ENCODE data around the gene PLA2G2F.

Gene PLA2G2F

GRCh38 chr1:20192364-20192763 lies 53.2 kb downstream of the PLA2G2F start:
- H3K27ac ChIP-seq (ENCODE audit: low read depth, low read length, severe bottlenecking) = no peak overlapping the region
- peaks cover 16% of the 10 kb centered on the region for H3K4me1 ChIP-seq (ENCODE audit: control insufficient read depth, insufficient read depth, low read length, poor library complexity, severe bottlenecking)
- WGBS, 2 experiments (ENCODE audit: insufficient coverage in 2 of 2) = 85 to 96% methylated on average over 4 to 5 of the region's 5 CpGs
- no peak overlapping the region for H3K4me3 ChIP-seq (ENCODE audit: extremely low read depth, insufficient read depth, low read length, poor library complexity, severe bottlenecking)
- no peaks in the 10 kb centered on the region for H3K9me3 ChIP-seq (ENCODE audit: control insufficient read depth, low read length)
- no peaks in the 10 kb centered on the region for H3K36me3 ChIP-seq (ENCODE audit: control insufficient read depth, insufficient read depth, low read length)

- no peaks in the 10 kb centered on the region for H3K36me3 ChIP-seq (ENCODE audit: control insufficient read depth, insufficient read depth, low read length)
- peaks cover 11% of the 10 kb centered on the region for H3K4me1 ChIP-seq (ENCODE audit: control insufficient read depth, insufficient read depth, low read length, poor library complexity, severe bottlenecking)
- H3K27ac ChIP-seq (ENCODE audit: low read depth, low read length, severe bottlenecking) = no peak overlapping the region
- no peaks in the 10 kb centered on the region for H3K9me3 ChIP-seq (ENCODE audit: control insufficient read depth, low read length)
- H3K4me3 ChIP-seq (ENCODE audit: extremely low read depth, insufficient read depth, low read length, poor library complexity, severe bottlenecking) = no peak overlapping the region
- WGBS, 2 experiments (ENCODE audit: insufficient coverage in 2 of 2) = 100% methylated on average over 1 of the region's 1 CpG
Measured at GRCh38 chr1:20192871-20193411, 53.8 kb downstream of the PLA2G2F start.

GRCh38 chr1:20194224-20194623 lies 55.1 kb downstream of the PLA2G2F start:
- Histone ChIP-seq H3K36me3 (ENCODE audit: control insufficient read depth, insufficient read depth, low read length) (no peaks in the 10 kb centered on the region), H3K27ac (ENCODE audit: low read depth, low read length, severe bottlenecking) (no peak overlapping the region), H3K9me3 (ENCODE audit: control insufficient read depth, low read length) (no peaks in the 10 kb centered on the region), H3K4me3 (ENCODE audit: extremely low read depth, insufficient read depth, low read length, poor library complexity, severe bottlenecking) (no peak overlapping the region), H3K4me1 (ENCODE audit: control insufficient read depth, insufficient read depth, low read length, poor library complexity, severe bottlenecking) (peaks cover 2% of the 10 kb centered on the region)
- 83 to 85% methylated on average over 2 of the region's 2 CpGs for WGBS, 2 experiments (ENCODE audit: insufficient coverage in 2 of 2)

- Histone ChIP-seq H3K36me3 (ENCODE audit: control insufficient read depth, insufficient read depth, low read length) (no peaks in the 10 kb centered on the region), H3K4me3 (ENCODE audit: extremely low read depth, insufficient read depth, low read length, poor library complexity, severe bottlenecking) (no peak overlapping the region), H3K4me1 (ENCODE audit: control insufficient read depth, insufficient read depth, low read length, poor library complexity, severe bottlenecking) (no peaks in the 10 kb centered on the region), H3K27ac (ENCODE audit: low read depth, low read length, severe bottlenecking) (no peak overlapping the region), H3K9me3 (ENCODE audit: control insufficient read depth, low read length) (no peaks in the 10 kb centered on the region)
- WGBS, 2 experiments (ENCODE audit: insufficient coverage in 2 of 2) = 52 to 56% methylated on average over 9 to 10 of the region's 15 CpGs
Measured at GRCh38 chr1:20194757-20195461, 55.8 kb downstream of the PLA2G2F start.

GRCh38 chr1:20195462-20195780 lies 56.3 kb downstream of the PLA2G2F start:
- Histone ChIP-seq H3K9me3 (ENCODE audit: control insufficient read depth, low read length) (no peaks in the 10 kb centered on the region), H3K36me3 (ENCODE audit: control insufficient read depth, insufficient read depth, low read length) (no peaks in the 10 kb centered on the region), H3K4me3 (ENCODE audit: extremely low read depth, insufficient read depth, low read length, poor library complexity, severe bottlenecking) (no peak overlapping the region), H3K4me1 (ENCODE audit: control insufficient read depth, insufficient read depth, low read length, poor library complexity, severe bottlenecking) (no peaks in the 10 kb centered on the region), H3K27ac (ENCODE audit: low read depth, low read length, severe bottlenecking) (no peak overlapping the region)
- 87 to 100% methylated on average over 1 to 4 of the region's 4 CpGs for WGBS, 2 experiments (ENCODE audit: insufficient coverage in 2 of 2)

- H3K9me3 ChIP-seq (ENCODE audit: control insufficient read depth, low read length) = no peaks in the 10 kb centered on the region
- no peak overlapping the region for H3K4me3 ChIP-seq (ENCODE audit: extremely low read depth, insufficient read depth, low read length, poor library complexity, severe bottlenecking)
- no peak overlapping the region for H3K27ac ChIP-seq (ENCODE audit: low read depth, low read length, severe bottlenecking)
- no peaks in the 10 kb centered on the region for H3K4me1 ChIP-seq (ENCODE audit: control insufficient read depth, insufficient read depth, low read length, poor library complexity, severe bottlenecking)
- 89 to 92% methylated on average over 5 of the region's 6 CpGs for WGBS, 2 experiments (ENCODE audit: insufficient coverage in 2 of 2)
- H3K36me3 ChIP-seq (ENCODE audit: control insufficient read depth, insufficient read depth, low read length) = no peaks in the 10 kb centered on the region
Measured at GRCh38 chr1:20197329-20197791, 58.2 kb downstream of the PLA2G2F start.

GRCh38 chr1:20198296-20198695 lies 59.2 kb downstream of the PLA2G2F start:
- Histone ChIP-seq H3K9me3 (ENCODE audit: control insufficient read depth, low read length) (no peaks in the 10 kb centered on the region), H3K4me1 (ENCODE audit: control insufficient read depth, insufficient read depth, low read length, poor library complexity, severe bottlenecking) (no peaks in the 10 kb centered on the region), H3K27ac (ENCODE audit: low read depth, low read length, severe bottlenecking) (no peak overlapping the region), H3K4me3 (ENCODE audit: extremely low read depth, insufficient read depth, low read length, poor library complexity, severe bottlenecking) (no peak overlapping the region), H3K36me3 (ENCODE audit: control insufficient read depth, insufficient read depth, low read length) (no peaks in the 10 kb centered on the region)
- WGBS, 2 experiments (ENCODE audit: insufficient coverage in 2 of 2) = no CpG with 5 or more reads among the region's 1 CpG

GRCh38 chr1:20198918-20199317 lies 59.8 kb downstream of the PLA2G2F start:
- WGBS, 2 experiments (ENCODE audit: insufficient coverage in 2 of 2) = 86 to 100% methylated on average over 4 to 6 of the region's 7 CpGs
- Histone ChIP-seq H3K9me3 (ENCODE audit: control insufficient read depth, low read length) (no peaks in the 10 kb centered on the region), H3K36me3 (ENCODE audit: control insufficient read depth, insufficient read depth, low read length) (no peaks in the 10 kb centered on the region), H3K27ac (ENCODE audit: low read depth, low read length, severe bottlenecking) (no peak overlapping the region), H3K4me1 (ENCODE audit: control insufficient read depth, insufficient read depth, low read length, poor library complexity, severe bottlenecking) (no peaks in the 10 kb centered on the region), H3K4me3 (ENCODE audit: extremely low read depth, insufficient read depth, low read length, poor library complexity, severe bottlenecking) (no peak overlapping the region)

- 77 to 88% methylated on average over 2 to 3 of the region's 3 CpGs for WGBS, 2 experiments (ENCODE audit: insufficient coverage in 2 of 2)
- no peaks in the 10 kb centered on the region for H3K4me1 ChIP-seq (ENCODE audit: control insufficient read depth, insufficient read depth, low read length, poor library complexity, severe bottlenecking)
- H3K36me3 ChIP-seq (ENCODE audit: control insufficient read depth, insufficient read depth, low read length) = no peaks in the 10 kb centered on the region
- no peak overlapping the region for H3K4me3 ChIP-seq (ENCODE audit: extremely low read depth, insufficient read depth, low read length, poor library complexity, severe bottlenecking)
- no peak overlapping the region for H3K27ac ChIP-seq (ENCODE audit: low read depth, low read length, severe bottlenecking)
- no peaks in the 10 kb centered on the region for H3K9me3 ChIP-seq (ENCODE audit: control insufficient read depth, low read length)
Measured at GRCh38 chr1:20199403-20199802, 60.3 kb downstream of the PLA2G2F start.

- no peaks in the 10 kb centered on the region for H3K36me3 ChIP-seq (ENCODE audit: control insufficient read depth, insufficient read depth, low read length)
- WGBS, 2 experiments (ENCODE audit: insufficient coverage in 2 of 2) = 95 to 100% methylated on average over 2 of the region's 2 CpGs
Measured at GRCh38 chr1:20199840-20200239, 60.7 kb downstream of the PLA2G2F start.

More at GRCh38 chr1:20199840-20200239, 60.7 kb downstream of the PLA2G2F start:
- H3K4me3 ChIP-seq (ENCODE audit: extremely low read depth, insufficient read depth, low read length, poor library complexity, severe bottlenecking) = no peak overlapping the region
- no peaks in the 10 kb centered on the region for H3K9me3 ChIP-seq (ENCODE audit: control insufficient read depth, low read length)
- H3K4me1 ChIP-seq (ENCODE audit: control insufficient read depth, insufficient read depth, low read length, poor library complexity, severe bottlenecking) = no peaks in the 10 kb centered on the region
- no peak overlapping the region for H3K27ac ChIP-seq (ENCODE audit: low read depth, low read length, severe bottlenecking)
